ENCODE measurements around the gene CEP63.

Gene CEP63

GRCh38 chr3:134471521-134472193 lies 14.2 kb upstream of the CEP63 start:
- no peak for DNase-seq

- no peak for DNase-seq
Measured at GRCh38 chr3:134472831-134473230, 13.0 kb upstream of the CEP63 start.

GRCh38 chr3:134473868-134474546 lies 11.8 kb upstream of the CEP63 start:
- peak; percentile 79 for DNase-seq

DNA sequence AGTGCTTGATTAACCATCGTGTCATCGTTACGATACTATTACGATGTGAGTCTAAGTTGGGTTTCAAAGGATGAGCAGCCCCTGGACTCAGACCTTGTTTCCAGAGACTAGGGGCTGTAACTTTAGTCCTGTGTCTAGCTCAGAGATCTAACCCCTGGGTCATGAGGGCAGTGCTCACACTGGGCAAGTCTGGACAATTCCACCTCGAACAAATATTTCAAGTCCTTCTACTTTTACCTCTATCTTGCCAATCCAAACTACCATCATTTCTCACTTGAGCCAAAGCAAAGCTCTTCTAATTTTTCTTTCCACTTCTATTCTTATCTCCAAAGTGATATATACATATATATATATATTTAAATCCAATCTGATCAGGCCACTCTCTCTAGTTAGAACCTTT lies 10.9 kb upstream of the CEP63 start:
- DNase-seq: no peak

DNA sequence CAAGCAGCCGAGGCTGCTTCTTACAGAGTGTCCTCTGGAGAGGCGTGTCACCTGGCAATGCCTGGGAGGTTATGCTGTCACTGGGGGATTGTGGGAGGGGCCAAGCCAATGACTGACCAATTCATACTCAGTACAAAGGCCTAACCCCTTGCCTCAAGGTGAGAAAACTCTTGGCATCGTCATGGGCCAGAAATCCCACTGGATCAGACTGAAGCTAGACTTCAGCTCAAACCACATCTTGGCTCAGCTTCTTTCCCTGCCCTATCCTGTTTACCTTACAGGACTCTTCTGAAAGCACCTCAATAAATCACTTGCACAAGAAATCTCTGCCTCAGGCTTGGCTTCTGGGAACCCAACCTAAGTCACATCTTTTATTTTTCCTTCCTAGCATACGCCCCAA lies 9.6 kb upstream of the CEP63 start:
- no peak for DNase-seq

- DNase-seq: no peak
Measured at GRCh38 chr3:134477002-134477401, 8.9 kb upstream of the CEP63 start.

- DNase-seq: no peak
Measured at GRCh38 chr3:134477938-134478337, 7.9 kb upstream of the CEP63 start.

DNA sequence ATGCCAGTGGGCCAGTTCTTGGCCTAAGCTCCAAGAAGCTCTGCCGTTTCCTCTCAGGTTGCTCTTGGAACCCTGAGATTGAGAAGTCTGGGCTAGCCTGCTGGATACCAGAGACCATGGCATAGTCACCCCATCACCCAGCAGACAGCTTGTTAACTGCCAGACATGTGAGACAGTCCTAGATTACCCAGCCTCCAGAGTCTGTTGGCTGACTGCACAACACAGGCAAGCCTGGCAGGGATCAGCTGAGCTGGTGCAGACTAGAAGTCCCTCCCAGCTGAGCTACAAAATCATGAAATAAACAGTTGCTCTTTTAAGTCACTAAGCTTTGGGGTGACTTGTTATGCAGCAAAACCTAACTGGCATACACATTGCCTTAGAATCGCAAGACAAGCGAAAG lies 5.3 kb upstream of the CEP63 start:
- DNase-seq: no peak

GRCh38 chr3:134481166-134481565 lies 4.7 kb upstream of the CEP63 start:
- DNase-seq: no peak

DNA sequence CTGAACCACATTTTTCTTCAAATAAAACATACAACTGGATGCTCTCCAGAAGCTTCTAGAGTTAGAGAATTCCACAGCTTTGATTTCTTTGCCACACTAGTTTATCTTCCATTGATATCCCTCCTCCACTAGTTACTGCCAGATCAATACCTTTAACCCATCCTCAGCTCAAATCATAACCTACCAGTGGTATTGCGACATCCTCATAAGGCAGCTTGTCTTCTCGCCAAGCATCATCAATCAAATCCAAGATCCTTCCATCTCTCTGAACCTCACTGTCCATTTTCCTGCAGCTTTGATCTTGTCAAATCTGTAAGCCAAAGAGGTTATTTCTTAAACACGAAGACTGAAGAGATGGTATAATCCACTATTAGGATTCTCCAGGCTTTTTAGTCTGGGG lies 3.2 kb upstream of the CEP63 start:
- no peak for DNase-seq

- no peak for DNase-seq
Measured at GRCh38 chr3:134483195-134483900, 2.5 kb upstream of the CEP63 start.

DNA sequence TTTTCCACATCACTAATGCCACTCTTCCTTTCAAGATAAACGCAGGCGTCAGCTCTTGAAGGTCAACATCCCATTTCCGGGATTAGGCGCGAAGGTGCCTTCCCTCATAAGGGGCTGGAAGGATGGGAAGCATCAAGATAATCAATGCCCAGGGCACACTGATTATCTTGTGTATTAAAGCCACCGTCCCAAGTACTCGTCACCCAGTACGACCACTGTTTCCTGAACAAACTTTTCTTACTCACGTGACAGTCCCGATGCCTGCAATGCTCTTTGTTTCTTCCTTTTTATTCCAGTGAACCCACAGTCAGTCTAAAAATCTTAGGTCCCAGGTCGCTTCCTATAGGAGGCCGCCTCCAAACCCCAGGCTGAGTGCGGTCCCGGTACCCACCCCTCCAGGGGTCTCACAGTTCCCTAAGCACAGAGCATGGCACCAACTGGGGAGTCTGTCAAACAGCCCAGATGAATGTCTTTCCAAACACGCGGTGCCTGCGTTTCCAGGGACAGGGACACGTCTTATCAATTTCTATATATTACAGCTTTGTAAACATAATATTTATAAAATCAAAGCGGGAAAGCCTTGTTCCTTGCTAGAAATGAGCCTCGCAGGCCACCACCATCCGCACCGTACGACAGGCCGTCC lies 661 bp upstream of the CEP63 start:
- peak; percentile 92 for DNase-seq

GRCh38 chr3:134486577-134487041 lies 752 bp downstream of the CEP63 start:
- DNase-seq: peak; percentile 10

- DNase-seq: no peak
Measured at GRCh38 chr3:134487406-134487805, 1.5 kb downstream of the CEP63 start.

DNA sequence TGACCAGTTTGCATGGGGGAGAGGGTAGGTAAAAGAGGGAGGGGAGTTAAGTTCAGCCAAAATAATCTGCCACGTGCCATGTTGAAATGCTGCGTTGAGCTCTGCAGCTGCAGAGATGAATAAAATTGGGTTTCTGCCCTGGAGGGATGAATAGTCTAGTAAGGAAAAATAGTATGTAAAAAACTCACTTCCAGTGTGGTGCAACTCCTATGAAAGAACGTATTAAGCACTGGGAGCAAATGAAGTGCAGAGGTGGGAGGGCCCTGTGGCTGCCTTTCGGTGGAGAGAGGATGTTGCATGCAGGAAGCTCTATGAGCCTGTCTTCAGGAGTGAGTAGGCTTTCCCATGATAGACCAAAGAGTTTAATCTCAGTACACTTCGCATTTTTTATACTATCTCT lies 8.6 kb downstream of the CEP63 start:
- no peak for DNase-seq

GRCh38 chr3:134495980-134496379 lies 10.1 kb downstream of the CEP63 start:
- no peak for DNase-seq

DNA sequence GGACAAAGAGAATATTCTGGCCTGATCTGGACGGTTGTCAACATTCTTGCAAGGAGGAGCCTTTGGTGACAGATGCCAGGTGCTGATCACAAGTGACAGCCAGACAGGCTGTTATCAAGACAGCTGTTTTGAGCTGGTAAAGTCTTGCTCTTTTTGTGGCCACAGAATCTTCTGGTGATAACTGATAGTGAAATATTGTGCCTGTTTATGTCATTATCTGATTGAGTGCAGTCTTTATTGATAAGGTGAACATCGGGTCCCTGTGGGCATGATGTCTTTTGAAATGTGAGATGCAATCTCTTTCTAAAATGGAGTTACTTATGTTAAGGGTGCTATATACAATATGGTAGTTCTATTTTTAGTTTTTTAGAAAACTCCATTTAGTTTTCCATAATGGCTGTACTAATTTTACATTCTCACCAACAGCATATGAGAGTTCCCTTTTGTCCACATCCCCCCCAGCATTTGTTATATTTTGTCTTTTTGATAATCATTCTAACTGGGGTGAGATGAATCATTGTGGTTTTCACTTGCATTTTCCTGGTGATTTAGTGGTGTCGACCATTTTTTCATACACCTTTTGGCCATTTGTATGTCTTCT lies 10.7 kb downstream of the CEP63 start:
- DNase-seq: no peak

DNA sequence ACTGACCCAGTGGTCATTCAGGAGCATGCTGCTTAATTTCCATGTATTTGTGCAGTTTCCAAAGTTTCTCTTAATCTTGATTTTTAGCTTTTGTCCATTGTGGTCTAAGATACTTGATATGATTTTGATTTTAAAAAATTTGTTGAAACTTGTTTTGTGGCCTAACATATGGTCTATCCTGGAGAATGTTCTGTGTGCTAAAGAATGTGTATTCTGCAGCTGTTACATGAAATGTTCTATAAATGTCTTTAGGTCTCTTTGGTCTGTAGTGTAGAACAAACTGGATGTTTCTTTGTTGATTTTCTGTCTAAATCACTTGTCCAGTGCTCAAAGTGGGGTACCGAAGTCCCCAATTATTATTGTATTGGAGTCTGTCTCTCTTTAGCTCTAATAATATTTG lies 17.4 kb downstream of the CEP63 start:
- DNase-seq: no peak

DNA sequence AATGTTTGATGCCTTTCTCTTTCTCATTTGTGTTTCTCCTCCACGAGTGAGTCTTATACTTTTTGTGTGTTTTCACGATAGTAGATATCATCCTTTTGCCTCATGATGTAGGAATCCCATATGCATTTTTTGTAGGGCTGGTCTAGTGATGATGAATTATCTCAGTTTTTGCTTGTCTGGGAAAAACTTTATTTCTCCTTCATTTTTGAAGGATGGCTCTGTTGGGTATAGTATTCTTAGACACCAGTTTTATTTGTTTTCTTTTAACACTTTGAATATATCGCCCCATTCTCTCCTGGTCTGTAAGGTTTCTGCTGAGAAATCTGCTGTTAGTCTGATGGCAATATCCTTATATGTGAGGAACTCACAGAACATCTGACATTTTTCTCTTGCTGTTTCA lies 18.3 kb downstream of the CEP63 start:
- DNase-seq: no peak

- no peak for DNase-seq
Measured at GRCh38 chr3:134505485-134505884, 19.6 kb downstream of the CEP63 start.

GRCh38 chr3:134511500-134511899 lies 25.6 kb downstream of the CEP63 start:
- no peak for DNase-seq

- DNase-seq: no peak
Measured at GRCh38 chr3:134516905-134517304, 31.0 kb downstream of the CEP63 start.

DNA sequence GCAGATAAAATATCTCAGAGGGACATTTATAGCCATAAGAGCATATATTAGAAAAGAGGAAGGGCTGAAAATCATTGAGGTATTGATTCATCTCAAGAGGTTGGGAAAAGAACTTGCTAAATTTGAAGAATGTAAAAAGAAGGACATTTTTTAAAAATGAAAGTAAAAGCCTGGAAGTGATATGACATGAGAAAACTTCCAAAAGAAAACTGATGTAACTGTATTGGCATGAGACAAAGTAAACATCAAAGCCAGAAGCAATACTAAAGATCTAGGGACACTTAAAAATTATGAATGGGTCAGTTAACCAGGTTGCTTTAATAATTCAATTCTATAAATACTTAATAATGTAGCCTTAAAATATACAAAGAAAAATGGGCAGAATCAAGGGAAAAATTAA lies 31.9 kb downstream of the CEP63 start:
- no peak for DNase-seq

Data from activated CD4-positive, alpha-beta T cell treated with anti-CD3 and anti-CD28 coated beads, Interleukin-2, amount 50 U/mL, for 1 hour (primary cell).